Liver (tissue), 9 donors: ENCODE results near the gene JDP2. TPM values are rescaled to one million over a fixed set of nuclear protein-coding genes. Genes with fewer than 3 reads are reported as not detected.

ENCODE experiments used
- DNase-seq: peaks from one replicate; pipeline ENCODE4 v3.0.0-alpha.2; 2017; ENCODE audit warnings: low spot score
- H3K27ac ChIP-seq, 2 donors: one replicate each; pipeline ENCODE4 v1.7.0; 2013; ENCODE audit warnings: inconsistent platforms in 2 of 2, low read length in 2 of 2, control low read depth in 1 of 2, low read depth in 1 of 2, mild to moderate bottlenecking in 1 of 2
- H3K27me3 ChIP-seq, 4 donors: one replicate each; pipeline versions ENCODE4 v1.6.1 to v1.7.0; 2013; ENCODE audit warnings: low read length in 3 of 4, inconsistent platforms in 1 of 4, mild to moderate bottlenecking in 1 of 4, moderate library complexity in 1 of 4; ENCODE audit not compliant: control insufficient read depth in 4 of 4, insufficient read depth in 4 of 4
- H3K36me3 ChIP-seq, 4 donors: one replicate each; pipeline versions ENCODE4 v1.6.1 to v1.7.0; 2013; ENCODE audit warnings: low read length in 3 of 4, mild to moderate bottlenecking in 3 of 4, low read depth in 1 of 4, moderate library complexity in 1 of 4; ENCODE audit not compliant: control insufficient read depth in 4 of 4, insufficient read depth in 3 of 4
- H3K4me1 ChIP-seq, 4 donors: one replicate each; pipeline versions ENCODE4 v1.6.1 to v1.7.0; 2013; ENCODE audit warnings: low read length in 3 of 4, mild to moderate bottlenecking in 3 of 4, moderate library complexity in 1 of 4; ENCODE audit not compliant: control insufficient read depth in 4 of 4, insufficient read depth in 4 of 4
- H3K4me3 ChIP-seq, 3 donors: one replicate each; pipeline versions ENCODE4 v1.6.1 to v1.7.0; 2013; ENCODE audit warnings: low read length in 3 of 3, control low read depth in 1 of 3, low read depth in 1 of 3, mild to moderate bottlenecking in 1 of 3
- H3K9ac ChIP-seq, 2 donors: one replicate each; pipeline ENCODE4 v1.7.0; 2013; ENCODE audit warnings: low read length in 2 of 2, mild to moderate bottlenecking in 2 of 2, moderate library complexity in 2 of 2, control low read depth in 1 of 2, low read depth in 1 of 2
- H3K9me3 ChIP-seq, 4 donors: one replicate each; pipeline versions ENCODE4 v1.6.1 to v1.7.0; 2013; ENCODE audit warnings: low read length in 3 of 4; ENCODE audit not compliant: control insufficient read depth in 4 of 4
- EGR1 ChIP-seq, 2 donors: IDR thresholded peaks; 2 replicates each; pipeline ENCODE4 v1.6.1; 2016 to 2018; ENCODE audit warnings: antibody characterized with exemption in 2 of 2, low read depth in 2 of 2
- GABPA ChIP-seq, 2 donors: IDR thresholded peaks in 1 of 2; conservative IDR thresholded peaks in 1 of 2; 2 replicates each; pipeline ENCODE4 v1.6.1; 2016; ENCODE audit warnings: antibody characterized with exemption in 2 of 2, mild to moderate bottlenecking in 1 of 2, moderate library complexity in 1 of 2
- HNF4G ChIP-seq: IDR thresholded peaks from 2 replicates; pipeline ENCODE4 v1.6.1; 2016; ENCODE audit warnings: antibody characterized with exemption
- JUND ChIP-seq, 2 donors: IDR thresholded peaks; 2 replicates each; pipeline ENCODE4 v1.6.1; 2016; ENCODE audit warnings: antibody characterized with exemption in 2 of 2
- NR2F2 ChIP-seq: IDR thresholded peaks from 2 replicates; pipeline ENCODE4 v1.6.1; 2016; ENCODE audit warnings: antibody characterized with exemption
- RXRA ChIP-seq, 2 donors: IDR thresholded peaks; 2 replicates each; pipeline ENCODE4 v1.6.1; 2017 to 2018; ENCODE audit warnings: antibody characterized with exemption in 2 of 2, mild to moderate bottlenecking in 1 of 2
- TAF1 ChIP-seq: conservative IDR thresholded peaks from 2 replicates; pipeline ENCODE4 v1.6.1; 2016; ENCODE audit warnings: antibody characterized with exemption, mild to moderate bottlenecking
- YY1 ChIP-seq: IDR thresholded peaks from 2 replicates; pipeline ENCODE4 v1.6.1; 2016; ENCODE audit warnings: antibody characterized with exemption, mild to moderate bottlenecking
- WGBS: extraction: QIAGEN DNeasy Blood & Tissue Kit; methylation state at CpG from one replicate; pipeline ENCODE4 v1.1.7; 2013; 5-methylcytosine and 5-hydroxymethylcytosine counted together
- polyA plus RNA-seq, 2 donors: library from polyadenylated mRNA; stranded (reverse) in 1 of 2; unstranded in 1 of 2; fragments of 200-250 nt in 1 of 2; fragments of >200 nt in 1 of 2; fragmentation: Nextera tagmentation in 1 of 2; extraction: Ambion mirVana in 1 of 2; gene quantifications; one replicate each; pipeline versions ENCODE4 v1.2.1 to v1.2.3, GENCODE V29; 2013 to 2015
- total RNA-seq, 2 donors: library from RNA; depleted of rRNA; stranded (reverse); fragments of >200 nt; gene quantifications; one replicate each; pipeline ENCODE4 v1.2.3, GENCODE V29; 2014
- TF ChIP-seq, protein P1 (sequence below): fragments of 150-350 bp; IDR thresholded peaks from 2 replicates; pipeline ENCODE4 v1.5.1; 2017; ENCODE audit warnings: improper control_type of control experiment, low read depth, low read length; ENCODE audit not compliant: missing input control
- TF ChIP-seq, protein P2 (sequence below): IDR thresholded peaks from 2 replicates; pipeline ENCODE4 v1.6.1; 2016; ENCODE audit warnings: antibody characterized with exemption
- TF ChIP-seq, protein P3 (sequence below): IDR thresholded peaks from 2 replicates; pipeline ENCODE4 v1.6.1; 2016; ENCODE audit warnings: antibody characterized with exemption
- TF ChIP-seq, protein P4 (sequence below): IDR thresholded peaks from 2 replicates; pipeline ENCODE4 v1.6.1; 2016; ENCODE audit warnings: antibody characterized with exemption, mild to moderate bottlenecking
- donor health status: healthy.
- donor health status: healthy.
- donor health status: healthy.
- donor health status: healthy.
- donor health status: healthy.

The JDP2 gene
- total and polyA plus RNA-seq, 4 donors = 2.4 to 14.6 (median 8.7) TPM

DNA sequence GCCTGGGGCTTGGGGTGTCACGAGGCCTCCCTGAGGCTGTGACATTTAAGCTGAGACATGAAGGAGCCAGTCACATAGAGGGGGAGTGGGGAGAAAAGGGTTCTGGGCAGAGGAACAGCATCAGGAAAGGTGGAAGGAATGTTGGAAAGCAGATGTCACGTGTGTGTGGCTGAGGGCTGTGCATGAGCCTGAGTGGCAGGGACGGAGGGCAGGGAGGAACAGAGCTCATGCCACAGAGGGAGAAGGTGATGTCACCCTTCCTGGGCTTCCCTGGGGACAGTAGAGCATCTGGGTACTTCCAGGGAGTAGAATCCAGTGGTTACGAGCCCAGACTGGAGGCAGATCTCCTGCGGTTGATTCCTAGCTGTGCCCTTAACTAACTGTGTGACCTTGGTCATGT lies 32.0 kb upstream of the JDP2 start:
- WGBS = 84% methylated on average over 5 of the region's 5 CpGs
- H3K9me3 ChIP-seq = peaks cover 0 to 5% (median 1%) of the 10 kb centered on the region in 4 donors
- TF ChIP-seq, protein P1, sequence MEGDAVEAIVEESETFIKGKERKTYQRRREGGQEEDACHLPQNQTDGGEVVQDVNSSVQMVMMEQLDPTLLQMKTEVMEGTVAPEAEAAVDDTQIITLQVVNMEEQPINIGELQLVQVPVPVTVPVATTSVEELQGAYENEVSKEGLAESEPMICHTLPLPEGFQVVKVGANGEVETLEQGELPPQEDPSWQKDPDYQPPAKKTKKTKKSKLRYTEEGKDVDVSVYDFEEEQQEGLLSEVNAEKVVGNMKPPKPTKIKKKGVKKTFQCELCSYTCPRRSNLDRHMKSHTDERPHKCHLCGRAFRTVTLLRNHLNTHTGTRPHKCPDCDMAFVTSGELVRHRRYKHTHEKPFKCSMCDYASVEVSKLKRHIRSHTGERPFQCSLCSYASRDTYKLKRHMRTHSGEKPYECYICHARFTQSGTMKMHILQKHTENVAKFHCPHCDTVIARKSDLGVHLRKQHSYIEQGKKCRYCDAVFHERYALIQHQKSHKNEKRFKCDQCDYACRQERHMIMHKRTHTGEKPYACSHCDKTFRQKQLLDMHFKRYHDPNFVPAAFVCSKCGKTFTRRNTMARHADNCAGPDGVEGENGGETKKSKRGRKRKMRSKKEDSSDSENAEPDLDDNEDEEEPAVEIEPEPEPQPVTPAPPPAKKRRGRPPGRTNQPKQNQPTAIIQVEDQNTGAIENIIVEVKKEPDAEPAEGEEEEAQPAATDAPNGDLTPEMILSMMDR = no peak
- no peak for TF ChIP-seq JUND (IDR thresholded peaks at IDR 0.05)
- no peak for TF ChIP-seq RXRA (IDR thresholded peaks at IDR 0.05)
- no peak for TF ChIP-seq HNF4G
- no peak for TF ChIP-seq EGR1 (IDR thresholded peaks at IDR 0.05; ENCODE audit: low read depth in 2 of 2)
- TF ChIP-seq, protein P2, sequence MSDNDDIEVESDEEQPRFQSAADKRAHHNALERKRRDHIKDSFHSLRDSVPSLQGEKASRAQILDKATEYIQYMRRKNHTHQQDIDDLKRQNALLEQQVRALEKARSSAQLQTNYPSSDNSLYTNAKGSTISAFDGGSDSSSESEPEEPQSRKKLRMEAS = no peak
- no peak for TF ChIP-seq GABPA (IDR thresholded peaks at IDR 0.05 in 1 of 2, conservative IDR thresholded peaks at IDR 0.05 in 1 of 2)
- no peak for TF ChIP-seq YY1
- TF ChIP-seq, protein P3, sequence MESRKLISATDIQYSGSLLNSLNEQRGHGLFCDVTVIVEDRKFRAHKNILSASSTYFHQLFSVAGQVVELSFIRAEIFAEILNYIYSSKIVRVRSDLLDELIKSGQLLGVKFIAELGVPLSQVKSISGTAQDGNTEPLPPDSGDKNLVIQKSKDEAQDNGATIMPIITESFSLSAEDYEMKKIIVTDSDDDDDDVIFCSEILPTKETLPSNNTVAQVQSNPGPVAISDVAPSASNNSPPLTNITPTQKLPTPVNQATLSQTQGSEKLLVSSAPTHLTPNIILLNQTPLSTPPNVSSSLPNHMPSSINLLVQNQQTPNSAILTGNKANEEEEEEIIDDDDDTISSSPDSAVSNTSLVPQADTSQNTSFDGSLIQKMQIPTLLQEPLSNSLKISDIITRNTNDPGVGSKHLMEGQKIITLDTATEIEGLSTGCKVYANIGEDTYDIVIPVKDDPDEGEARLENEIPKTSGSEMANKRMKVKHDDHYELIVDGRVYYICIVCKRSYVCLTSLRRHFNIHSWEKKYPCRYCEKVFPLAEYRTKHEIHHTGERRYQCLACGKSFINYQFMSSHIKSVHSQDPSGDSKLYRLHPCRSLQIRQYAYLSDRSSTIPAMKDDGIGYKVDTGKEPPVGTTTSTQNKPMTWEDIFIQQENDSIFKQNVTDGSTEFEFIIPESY = no peak
- TF ChIP-seq NR2F2 = no peak
- no peak for TF ChIP-seq TAF1
- no peak for DNase-seq
- no peak overlapping the region for H3K27ac ChIP-seq
- H3K36me3 ChIP-seq = no peaks in the 10 kb centered on the region
- H3K4me1 ChIP-seq = peaks cover 0 to 10% (median 5%) of the 10 kb centered on the region in 4 donors
- no peak overlapping the region for H3K4me3 ChIP-seq
- no peak overlapping the region for H3K9ac ChIP-seq
- no peaks in the 10 kb centered on the region for H3K27me3 ChIP-seq

DNA sequence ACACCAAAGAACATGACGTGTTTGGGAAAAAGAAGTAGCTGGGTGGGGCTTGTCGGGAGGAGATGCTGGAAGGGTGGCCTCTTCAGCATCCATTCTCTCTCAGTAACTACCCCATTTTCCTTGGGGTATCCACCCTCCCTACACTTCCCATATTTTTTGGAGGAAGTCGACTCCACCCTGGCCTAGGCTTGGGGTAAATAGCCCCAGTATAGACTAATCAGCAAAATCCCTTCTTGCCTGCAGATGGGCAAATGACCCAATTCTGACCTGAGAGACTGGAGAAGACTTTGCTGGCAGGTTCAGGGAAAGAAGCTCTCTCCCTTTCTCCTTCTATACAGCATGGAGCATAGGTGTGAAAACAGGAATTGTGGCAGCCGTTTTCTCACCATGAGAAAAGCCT lies 28.5 kb upstream of the JDP2 start:
- Histone ChIP-seq H3K9me3 (peaks cover 0 to 5% (median 1%) of the 10 kb centered on the region in 4 donors), H3K36me3 (no peaks in the 10 kb centered on the region), H3K9ac (no peak overlapping the region), H3K4me1 (peaks cover 0 to 10% (median 6%) of the 10 kb centered on the region in 4 donors), H3K27ac (no peak overlapping the region), H3K27me3 (no peaks in the 10 kb centered on the region), H3K4me3 (no peak overlapping the region)
- WGBS = 88% methylated on average over 4 of the region's 4 CpGs
- DNase-seq = no peak
- TF ChIP-seq RXRA (IDR thresholded peaks at IDR 0.05) = no peak
- TF ChIP-seq, protein P4, sequence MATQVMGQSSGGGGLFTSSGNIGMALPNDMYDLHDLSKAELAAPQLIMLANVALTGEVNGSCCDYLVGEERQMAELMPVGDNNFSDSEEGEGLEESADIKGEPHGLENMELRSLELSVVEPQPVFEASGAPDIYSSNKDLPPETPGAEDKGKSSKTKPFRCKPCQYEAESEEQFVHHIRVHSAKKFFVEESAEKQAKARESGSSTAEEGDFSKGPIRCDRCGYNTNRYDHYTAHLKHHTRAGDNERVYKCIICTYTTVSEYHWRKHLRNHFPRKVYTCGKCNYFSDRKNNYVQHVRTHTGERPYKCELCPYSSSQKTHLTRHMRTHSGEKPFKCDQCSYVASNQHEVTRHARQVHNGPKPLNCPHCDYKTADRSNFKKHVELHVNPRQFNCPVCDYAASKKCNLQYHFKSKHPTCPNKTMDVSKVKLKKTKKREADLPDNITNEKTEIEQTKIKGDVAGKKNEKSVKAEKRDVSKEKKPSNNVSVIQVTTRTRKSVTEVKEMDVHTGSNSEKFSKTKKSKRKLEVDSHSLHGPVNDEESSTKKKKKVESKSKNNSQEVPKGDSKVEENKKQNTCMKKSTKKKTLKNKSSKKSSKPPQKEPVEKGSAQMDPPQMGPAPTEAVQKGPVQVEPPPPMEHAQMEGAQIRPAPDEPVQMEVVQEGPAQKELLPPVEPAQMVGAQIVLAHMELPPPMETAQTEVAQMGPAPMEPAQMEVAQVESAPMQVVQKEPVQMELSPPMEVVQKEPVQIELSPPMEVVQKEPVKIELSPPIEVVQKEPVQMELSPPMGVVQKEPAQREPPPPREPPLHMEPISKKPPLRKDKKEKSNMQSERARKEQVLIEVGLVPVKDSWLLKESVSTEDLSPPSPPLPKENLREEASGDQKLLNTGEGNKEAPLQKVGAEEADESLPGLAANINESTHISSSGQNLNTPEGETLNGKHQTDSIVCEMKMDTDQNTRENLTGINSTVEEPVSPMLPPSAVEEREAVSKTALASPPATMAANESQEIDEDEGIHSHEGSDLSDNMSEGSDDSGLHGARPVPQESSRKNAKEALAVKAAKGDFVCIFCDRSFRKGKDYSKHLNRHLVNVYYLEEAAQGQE = no peak
